Upper lobe of left lung (tissue), 6 donors: ENCODE data around the gene KIF22. TPM values are rescaled to one million over a fixed set of nuclear protein-coding genes. Genes with fewer than 3 reads are reported as not detected.
"Not testable (repeated sequence)": the region's sequence is repeated elsewhere in the genome, so short reads cannot be mapped to it uniquely, and the experiment has no call there.

ENCODE experiments used
- ATAC-seq, 2 donors: fragments of 200-7000 bp; cut with Tn5 transposase; one replicate each; pipeline ENCODE4 v1.9.1; 2022; ENCODE audit warnings: mild to moderate bottlenecking in 2 of 2, moderate library complexity in 2 of 2; ENCODE audit not compliant: low FRiP score in 2 of 2
- DNase-seq, 2 donors: peaks; one replicate each; pipeline ENCODE4 v3.0.0-alpha.2; 2019 to 2020
- H3K27ac ChIP-seq, 4 donors: fragments of 200-600 bp; sonication (generic); one replicate each; pipeline ENCODE4 v1.5.1; 2016 to 2019
- H3K27me3 ChIP-seq, 4 donors: fragments of 200-600 bp; sonication (generic); one replicate each; pipeline ENCODE4 v1.5.1; 2017 to 2019
- H3K36me3 ChIP-seq, 4 donors: fragments of 200-600 bp; sonication (generic); one replicate each; pipeline ENCODE4 v1.5.1; 2016 to 2019
- H3K4me1 ChIP-seq, 4 donors: fragments of 200-600 bp; sonication (generic); one replicate each; pipeline ENCODE4 v1.5.1; 2018 to 2019
- H3K4me3 ChIP-seq, 4 donors: fragments of 200-600 bp; sonication (generic); one replicate each; pipeline ENCODE4 v1.5.1; 2017 to 2019; ENCODE audit warnings: mild to moderate bottlenecking in 2 of 4, moderate library complexity in 1 of 4
- H3K9me3 ChIP-seq, 4 donors: fragments of 200-600 bp; sonication (generic); one replicate each; pipeline ENCODE4 v1.5.1; 2018 to 2019
- CTCF ChIP-seq, 6 experiments: fragments of 450-650 bp in 4 of 6; fragments of 200-600 bp in 2 of 6; sonication (generic) in 2 of 6; IDR thresholded peaks; one replicate each; pipeline ENCODE4 v1.5.1; 2016 to 2019; ENCODE audit warnings: antibody characterized with exemption in 6 of 6
- EP300 ChIP-seq, 4 donors: sonication (generic); formaldehyde crosslinking; IDR thresholded peaks; one replicate each; pipeline ENCODE4 v1.5.1; 2017; ENCODE audit warnings: antibody characterized with exemption in 4 of 4, control low read depth in 2 of 4
- POLR2A ChIP-seq, 4 donors: fragments of 450-650 bp; IDR thresholded peaks; one replicate each; pipeline ENCODE4 v1.5.1; 2016 to 2017; ENCODE audit warnings: antibody characterized with exemption in 4 of 4, mild to moderate bottlenecking in 2 of 4
- POLR2AphosphoS5 ChIP-seq, 2 donors: sonication (generic); formaldehyde crosslinking; IDR thresholded peaks; one replicate each; pipeline ENCODE4 v1.5.1; 2017; ENCODE audit warnings: antibody characterized with exemption in 2 of 2
- WGBS, 2 donors: methylation state at CpG; one replicate each; pipeline ENCODE4 v1.1.5; 2017 to 2018; 5-methylcytosine and 5-hydroxymethylcytosine counted together
- total RNA-seq, 6 donors: library from RNA; depleted of rRNA in 4 of 6; stranded (reverse); fragments of >200 nt in 4 of 6; gene quantifications; one replicate each; pipeline versions ENCODE4 v1.1.0 to v1.2.1, GENCODE V29; 2016 to 2021
- donor health status: DM: no; HTN: no; CAD: no; lungs with moderate emphysema.
- donor health status: DM: no; HTN: yes; CAD: no; lungs with severe emphysema.

The KIF22 gene
- total RNA-seq, 6 donors from 2014 or later = 9.1 to 43.5 (median 26.6) TPM

DNA sequence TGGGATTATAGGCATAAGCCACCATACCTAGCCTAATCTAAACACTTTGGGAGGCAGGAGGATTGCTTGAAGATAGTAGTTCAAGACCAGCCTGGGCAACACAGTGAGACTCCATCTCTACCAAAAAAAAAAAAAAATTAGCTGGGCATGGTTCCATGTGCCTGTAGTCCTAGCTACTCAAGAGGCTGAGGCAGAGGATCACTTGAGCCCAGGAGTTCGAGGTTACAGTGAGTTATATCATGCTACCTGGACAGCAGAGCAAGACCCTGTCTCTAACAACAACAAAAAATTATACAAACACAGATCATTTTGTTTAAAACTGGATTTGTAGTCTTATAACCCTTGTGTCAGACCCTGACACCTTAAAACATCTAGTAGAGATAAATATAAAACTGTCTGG, 37.0 kb upstream of the KIF22 start:
- Histone ChIP-seq H3K27me3 (no peaks in the 10 kb centered on the region), H3K4me1 (peaks cover 0 to 15% (median 8%) of the 10 kb centered on the region in 4 donors), H3K36me3 (no peaks in the 10 kb centered on the region), H3K4me3 (no peak overlapping the region), H3K9me3 (no peaks in the 10 kb centered on the region), H3K27ac (no peak overlapping the region)
- 56 to 63% methylated on average over 1 of the region's 1 CpG for WGBS, 2 donors
- DNase-seq = no peak
- TF ChIP-seq POLR2A (IDR thresholded peaks at IDR 0.05) = no peak
- no peak for TF ChIP-seq POLR2AphosphoS5 (IDR thresholded peaks at IDR 0.05)
- no peak for TF ChIP-seq CTCF (IDR thresholded peaks at IDR 0.05)
- TF ChIP-seq EP300 (IDR thresholded peaks at IDR 0.05) = no peak
- no peak for ATAC-seq

DNA sequence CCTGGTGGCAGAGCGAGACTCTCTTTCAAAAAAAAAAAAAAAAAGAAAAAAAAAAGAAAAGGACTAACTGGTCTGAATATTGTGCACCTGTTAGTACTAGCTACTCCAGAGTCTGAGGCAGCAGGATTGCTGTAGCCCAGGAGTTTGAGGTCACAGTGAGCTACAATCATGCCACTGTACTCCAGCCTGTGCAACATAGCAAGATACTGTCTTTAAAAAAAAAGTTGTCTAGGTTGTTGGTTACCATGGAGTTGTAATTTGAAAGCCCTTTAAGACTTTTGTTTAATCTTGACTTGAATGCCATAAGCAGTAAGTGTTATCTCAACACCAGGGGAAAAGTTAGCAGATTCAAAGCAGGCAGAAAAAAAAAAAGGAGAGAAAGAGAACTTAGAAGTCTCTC, 33.9 kb upstream of the KIF22 start:
- no peaks in the 10 kb centered on the region for H3K36me3 ChIP-seq
- peaks cover 0 to 16% (median 8%) of the 10 kb centered on the region in 4 donors for H3K4me1 ChIP-seq
- 85 to 86% methylated on average over 1 of the region's 1 CpG for WGBS, 2 donors
- no peak overlapping the region for H3K27ac ChIP-seq
- H3K4me3 ChIP-seq = no peak overlapping the region
- DNase-seq (no peak), ATAC-seq (no peak)
- no peaks in the 10 kb centered on the region for H3K9me3 ChIP-seq
- no peaks in the 10 kb centered on the region for H3K27me3 ChIP-seq
- TF ChIP-seq POLR2A (IDR thresholded peaks at IDR 0.05) (no peak), EP300 (IDR thresholded peaks at IDR 0.05) (no peak), POLR2AphosphoS5 (IDR thresholded peaks at IDR 0.05) (no peak), CTCF (IDR thresholded peaks at IDR 0.05) (no peak)

DNA sequence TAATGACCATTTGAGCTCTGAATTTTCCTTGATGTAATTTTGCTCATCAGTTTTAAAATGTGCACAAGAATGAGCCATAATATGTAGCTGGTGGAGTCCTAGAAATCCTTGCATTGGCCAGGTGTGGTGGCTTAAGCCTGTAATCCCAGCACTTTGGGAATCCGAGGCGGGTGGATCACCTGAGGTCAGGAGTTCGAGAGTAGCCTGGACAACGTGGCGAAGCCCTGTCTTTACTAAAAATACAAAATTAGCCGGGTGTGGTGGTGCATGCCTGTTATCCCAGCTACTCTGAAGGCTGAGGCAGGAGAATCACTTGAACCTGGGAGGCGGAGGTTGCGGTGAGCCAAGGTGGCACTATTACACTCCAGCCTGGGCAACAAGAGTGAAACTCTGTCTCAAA, 33.5 kb upstream of the KIF22 start:
- 77 to 84% methylated on average over 8 of the region's 8 CpGs for WGBS, 2 donors
- not testable (repeated sequence) for H3K9me3 ChIP-seq, H3K27me3 ChIP-seq, H3K4me3 ChIP-seq, DNase-seq, H3K27ac ChIP-seq, H3K36me3 ChIP-seq, ATAC-seq
- H3K4me1 ChIP-seq = peaks cover 0 to 16% (median 8%) of the 10 kb centered on the region in 4 donors

DNA sequence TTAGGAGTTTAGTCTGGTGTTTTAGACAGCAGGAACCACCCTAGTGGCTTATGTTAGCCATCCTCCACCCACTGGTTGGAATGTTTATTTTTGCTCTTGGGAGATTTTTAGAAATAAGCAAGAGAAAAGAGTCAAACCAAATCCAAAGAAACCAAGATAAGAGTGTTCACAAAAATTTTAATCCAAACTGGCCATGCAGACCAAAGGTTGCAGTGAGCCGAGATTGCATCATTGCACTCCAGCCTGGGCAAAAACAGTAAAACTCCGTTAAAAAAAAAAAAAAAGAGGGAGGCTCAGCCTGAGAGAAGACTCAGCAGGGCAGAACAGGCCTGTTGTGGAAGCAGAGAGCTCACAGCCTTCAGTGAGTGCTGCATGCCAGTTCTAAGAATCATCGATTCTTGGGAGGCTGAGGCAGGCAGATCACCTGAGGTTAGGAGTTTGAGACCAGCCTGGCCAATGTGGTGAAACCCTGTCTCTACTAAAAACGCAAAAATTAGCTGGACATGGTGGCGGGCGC, 32.5 kb upstream of the KIF22 start:
- Histone ChIP-seq H3K27ac (peak overlapping the region in 1 of 4 donors; percentile 22), H3K27me3 (no peaks in the 10 kb centered on the region), H3K4me3 (no peak overlapping the region), H3K36me3 (no peaks in the 10 kb centered on the region), H3K9me3 (no peaks in the 10 kb centered on the region), H3K4me1 (peaks cover 0 to 16% (median 8%) of the 10 kb centered on the region in 4 donors)
- no peak for DNase-seq
- 65 to 66% methylated on average over 6 of the region's 6 CpGs for WGBS, 2 donors
- ATAC-seq = peak in 1 of 2 donors; percentile 57
- TF ChIP-seq CTCF (IDR thresholded peaks at IDR 0.05) = no peak
- no peak for TF ChIP-seq POLR2AphosphoS5 (IDR thresholded peaks at IDR 0.05)
- no peak for TF ChIP-seq POLR2A (IDR thresholded peaks at IDR 0.05)
- no peak for TF ChIP-seq EP300 (IDR thresholded peaks at IDR 0.05)

DNA sequence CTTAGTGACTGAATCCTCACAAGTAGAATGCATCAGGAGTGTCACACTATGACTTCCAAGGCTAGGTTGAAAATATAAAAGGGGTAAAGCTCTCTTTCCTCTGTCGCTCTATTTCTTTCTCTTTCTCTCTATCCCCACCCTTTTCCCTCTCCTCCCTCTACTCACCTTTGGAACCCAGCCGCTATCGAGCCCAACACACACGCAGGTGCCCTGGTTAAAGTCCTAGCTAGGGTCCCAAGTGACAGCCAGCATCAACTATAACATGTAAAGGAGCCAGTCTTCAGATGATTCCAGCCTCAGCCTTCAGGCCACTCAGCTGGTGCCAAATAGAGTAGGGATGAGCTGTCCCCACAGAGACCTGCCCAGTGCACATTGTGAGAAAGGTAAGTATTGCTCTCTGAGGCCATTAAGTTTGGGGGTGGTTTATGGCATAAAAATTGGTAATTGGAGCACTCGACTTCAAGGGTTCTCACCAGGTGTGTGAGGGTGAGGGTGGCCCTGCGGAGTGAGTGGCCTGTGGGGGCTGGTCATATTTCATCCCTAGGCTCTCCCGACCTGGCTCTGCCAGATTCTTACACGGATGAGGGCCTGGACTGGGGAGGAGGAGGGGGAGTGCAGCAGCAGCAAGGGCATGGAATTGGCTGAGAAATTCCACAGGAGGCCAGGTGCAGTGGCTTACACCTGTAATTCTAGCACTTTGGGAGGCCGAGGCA, 29.8 kb upstream of the KIF22 start:
- H3K36me3 ChIP-seq = no peaks in the 10 kb centered on the region
- H3K27me3 ChIP-seq = no peaks in the 10 kb centered on the region
- H3K4me1 ChIP-seq = peaks cover 0 to 19% (median 8%) of the 10 kb centered on the region in 4 donors
- ATAC-seq (no peak), DNase-seq (peak in 1 of 2 donors; percentile 61)
- TF ChIP-seq POLR2A (IDR thresholded peaks at IDR 0.05) (no peak), POLR2AphosphoS5 (IDR thresholded peaks at IDR 0.05) (no peak), CTCF (IDR thresholded peaks at IDR 0.05) (no peak), EP300 (IDR thresholded peaks at IDR 0.05) (no peak)
- no peak overlapping the region for H3K27ac ChIP-seq
- no peaks in the 10 kb centered on the region for H3K9me3 ChIP-seq
- 63 to 74% methylated on average over 9 of the region's 9 CpGs for whole genome bisulfite sequencing, 2 donors
- H3K4me3 ChIP-seq = no peak overlapping the region

DNA sequence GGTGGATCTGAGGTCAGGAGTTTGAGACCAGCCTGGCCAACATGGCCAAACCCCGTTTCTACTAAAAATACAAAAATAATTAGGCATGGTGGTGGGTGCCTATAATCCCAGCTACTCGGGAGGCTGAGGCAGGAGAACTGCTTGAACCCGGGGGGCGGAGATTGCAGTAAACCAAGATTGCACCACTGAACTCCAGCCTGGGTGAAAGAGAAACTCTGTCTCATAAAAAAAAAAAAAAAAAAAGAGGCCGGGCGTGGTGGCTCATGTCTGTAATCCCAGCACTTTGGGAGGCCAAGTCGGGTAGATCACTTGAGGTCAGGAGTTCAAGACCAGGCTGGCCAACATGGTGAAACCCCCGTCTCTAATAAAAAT, 29.3 kb upstream of the KIF22 start:
- H3K4me1 ChIP-seq = peaks cover 0 to 19% (median 8%) of the 10 kb centered on the region in 4 donors
- H3K27ac ChIP-seq, ATAC-seq, H3K27me3 ChIP-seq, H3K36me3 ChIP-seq, H3K9me3 ChIP-seq, H3K4me3 ChIP-seq, DNase-seq: not testable (repeated sequence)
- WGBS, 2 donors = 66 to 72% methylated on average over 7 to 8 of the region's 8 CpGs
